ENCODE results near the gene NAV1.

GRCh38 chr1:201556841-201557571 lies 18.1 kb downstream of the NAV1 start:
- TF ChIP-seq CTCF (IDR thresholded peaks at IDR 0.05 in 2 of 3, conservative IDR thresholded peaks at IDR 0.05 in 1 of 3; ENCODE audit: insufficient read depth in 2 of 3, low read depth in 1 of 3, low read length in 3 of 3) (no peak), ID3 (CRISPR knock-in tag; IDR thresholded peaks at IDR 0.05) (no peak), ID3 (tag; IDR thresholded peaks at IDR 0.05) (no peak)

Data from K562 (cell line).